Cardiac fibroblast (primary cell): ENCODE data around the gene C1orf210.

Experiments used
- DNase-seq, 2 donors: peaks; one replicate each; pipeline versions ENCODE4 v3.0.0 to v3.0.0-alpha.2; 2010; ENCODE audit warnings: low read depth in 2 of 2
- H3K4me3 ChIP-seq, 2 donors: replicated peaks in 1 of 2; 1 replicate in 1 of 2; 2 replicates in 1 of 2; pipeline ENCODE4 v1.5.1; 2011; ENCODE audit warnings: low read depth in 2 of 2, low read length in 2 of 2, mild to moderate bottlenecking in 2 of 2, moderate library complexity in 1 of 2
- TF ChIP-seq, protein P1 (sequence below): IDR thresholded peaks from one replicate; pipeline ENCODE4 v1.5.1; 2011; ENCODE audit warnings: low read depth, mild to moderate bottlenecking, low read length, inconsistent platforms

The C1orf210 gene

DNA sequence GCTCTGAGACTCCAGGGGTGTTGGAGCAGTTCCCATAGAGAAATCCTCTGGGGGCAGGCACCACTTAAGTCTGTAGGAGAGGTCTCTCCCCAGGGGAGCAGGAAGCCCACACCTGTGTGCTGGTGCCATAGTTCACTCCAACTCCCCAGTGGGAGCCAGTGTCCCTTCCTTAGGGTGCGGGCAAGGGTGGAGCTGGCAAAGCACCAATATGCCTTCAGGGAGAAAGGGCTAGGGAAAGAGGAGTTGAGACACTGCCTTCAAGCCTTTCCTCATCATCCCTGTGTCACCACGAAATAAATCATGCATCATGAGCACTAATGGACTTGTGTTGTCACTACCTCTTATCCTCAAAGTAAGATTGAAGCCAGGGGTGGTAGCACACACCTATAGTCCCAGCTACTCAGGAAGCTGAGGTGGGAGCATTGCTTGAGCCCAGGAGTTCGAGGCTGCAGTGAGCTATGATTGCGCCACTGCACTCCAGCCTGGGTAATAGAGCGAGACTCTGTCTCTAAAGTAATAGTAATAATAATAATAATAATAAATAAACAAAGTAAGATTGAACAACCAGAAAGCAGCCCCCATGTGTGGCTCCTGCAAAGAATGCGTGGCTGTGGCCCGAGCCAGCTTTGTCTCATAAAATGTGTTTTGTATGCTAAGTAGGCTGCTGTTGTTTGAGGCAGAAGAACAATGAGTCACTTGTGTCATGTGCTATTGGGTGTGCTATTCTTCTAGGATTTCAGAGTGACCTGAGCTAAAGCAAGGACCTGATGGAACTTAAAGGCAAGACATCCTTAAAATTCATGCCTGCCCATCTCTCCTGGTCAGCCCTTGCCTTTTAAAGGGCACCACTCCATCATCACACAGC lies 8.7 kb upstream of the C1orf210 start:
- TF ChIP-seq, protein P1, sequence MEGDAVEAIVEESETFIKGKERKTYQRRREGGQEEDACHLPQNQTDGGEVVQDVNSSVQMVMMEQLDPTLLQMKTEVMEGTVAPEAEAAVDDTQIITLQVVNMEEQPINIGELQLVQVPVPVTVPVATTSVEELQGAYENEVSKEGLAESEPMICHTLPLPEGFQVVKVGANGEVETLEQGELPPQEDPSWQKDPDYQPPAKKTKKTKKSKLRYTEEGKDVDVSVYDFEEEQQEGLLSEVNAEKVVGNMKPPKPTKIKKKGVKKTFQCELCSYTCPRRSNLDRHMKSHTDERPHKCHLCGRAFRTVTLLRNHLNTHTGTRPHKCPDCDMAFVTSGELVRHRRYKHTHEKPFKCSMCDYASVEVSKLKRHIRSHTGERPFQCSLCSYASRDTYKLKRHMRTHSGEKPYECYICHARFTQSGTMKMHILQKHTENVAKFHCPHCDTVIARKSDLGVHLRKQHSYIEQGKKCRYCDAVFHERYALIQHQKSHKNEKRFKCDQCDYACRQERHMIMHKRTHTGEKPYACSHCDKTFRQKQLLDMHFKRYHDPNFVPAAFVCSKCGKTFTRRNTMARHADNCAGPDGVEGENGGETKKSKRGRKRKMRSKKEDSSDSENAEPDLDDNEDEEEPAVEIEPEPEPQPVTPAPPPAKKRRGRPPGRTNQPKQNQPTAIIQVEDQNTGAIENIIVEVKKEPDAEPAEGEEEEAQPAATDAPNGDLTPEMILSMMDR: no peak
- peak; percentile 48 to 74 for DNase-seq
- no peak overlapping the region for H3K4me3 ChIP-seq

DNA sequence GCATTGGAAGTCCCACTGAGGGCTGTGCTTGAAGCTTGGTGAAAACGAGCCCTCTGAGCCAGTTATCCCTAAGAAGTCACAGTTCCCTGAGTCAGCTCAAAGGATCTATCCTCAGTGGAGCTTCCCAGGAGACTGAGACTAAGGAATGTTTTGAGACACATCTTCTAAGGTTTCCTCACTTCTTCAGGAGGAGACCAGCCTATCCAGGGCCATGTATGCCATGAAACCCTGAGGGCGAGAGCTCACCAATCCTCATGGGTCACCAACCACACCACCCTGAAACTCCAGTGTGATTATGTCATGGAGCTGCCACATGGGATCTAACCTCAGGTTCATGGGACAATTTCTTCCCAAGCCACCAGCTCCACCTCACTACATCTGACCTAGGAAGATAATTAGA lies 7.8 kb upstream of the C1orf210 start:
- TF ChIP-seq, protein P1: no peak
- no peak for DNase-seq
- no peak overlapping the region for H3K4me3 ChIP-seq

DNA sequence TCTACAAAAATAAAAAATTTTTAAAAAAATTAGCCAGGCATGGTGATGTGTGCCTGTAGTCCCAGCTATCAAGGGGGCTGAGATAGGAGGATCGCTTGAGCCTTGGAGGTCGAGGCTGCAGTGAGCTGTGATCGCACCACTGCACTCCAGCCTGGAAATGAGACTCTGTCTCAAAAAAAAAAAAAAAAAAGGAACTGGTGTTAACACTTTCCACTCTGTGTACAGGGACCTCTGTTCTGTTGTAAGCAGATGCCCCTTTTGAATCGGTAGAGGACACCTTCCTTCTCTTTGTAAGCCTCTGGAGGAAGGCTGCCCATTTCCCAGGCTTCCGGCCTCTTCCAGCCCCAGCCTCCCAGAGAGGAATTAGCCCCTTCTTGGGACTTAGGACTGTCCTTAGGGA lies 7.3 kb upstream of the C1orf210 start:
- TF ChIP-seq, protein P1: no peak
- DNase-seq: no peak
- H3K4me3 ChIP-seq: no peak overlapping the region

DNA sequence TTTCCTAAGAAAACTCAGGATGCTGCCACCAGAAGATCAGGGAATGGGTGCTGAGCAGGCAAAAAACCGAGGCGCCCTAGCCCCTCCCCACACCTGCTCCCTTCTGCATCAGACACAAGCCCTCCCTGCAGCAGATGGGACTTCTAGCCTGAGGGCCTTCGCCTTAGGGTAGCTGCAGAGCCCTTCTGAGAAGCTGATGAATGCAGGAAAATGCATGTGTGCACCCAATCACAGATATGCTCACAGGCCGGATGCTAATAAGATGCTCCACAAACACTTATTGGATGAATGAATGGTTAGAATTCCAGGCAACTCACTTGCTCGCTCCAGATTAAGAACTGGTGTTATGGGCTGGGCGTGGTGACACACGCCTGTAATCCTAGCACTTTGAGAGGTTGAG lies 6.8 kb upstream of the C1orf210 start:
- no peak for DNase-seq
- H3K4me3 ChIP-seq: no peak overlapping the region
- TF ChIP-seq, protein P1: no peak

DNA sequence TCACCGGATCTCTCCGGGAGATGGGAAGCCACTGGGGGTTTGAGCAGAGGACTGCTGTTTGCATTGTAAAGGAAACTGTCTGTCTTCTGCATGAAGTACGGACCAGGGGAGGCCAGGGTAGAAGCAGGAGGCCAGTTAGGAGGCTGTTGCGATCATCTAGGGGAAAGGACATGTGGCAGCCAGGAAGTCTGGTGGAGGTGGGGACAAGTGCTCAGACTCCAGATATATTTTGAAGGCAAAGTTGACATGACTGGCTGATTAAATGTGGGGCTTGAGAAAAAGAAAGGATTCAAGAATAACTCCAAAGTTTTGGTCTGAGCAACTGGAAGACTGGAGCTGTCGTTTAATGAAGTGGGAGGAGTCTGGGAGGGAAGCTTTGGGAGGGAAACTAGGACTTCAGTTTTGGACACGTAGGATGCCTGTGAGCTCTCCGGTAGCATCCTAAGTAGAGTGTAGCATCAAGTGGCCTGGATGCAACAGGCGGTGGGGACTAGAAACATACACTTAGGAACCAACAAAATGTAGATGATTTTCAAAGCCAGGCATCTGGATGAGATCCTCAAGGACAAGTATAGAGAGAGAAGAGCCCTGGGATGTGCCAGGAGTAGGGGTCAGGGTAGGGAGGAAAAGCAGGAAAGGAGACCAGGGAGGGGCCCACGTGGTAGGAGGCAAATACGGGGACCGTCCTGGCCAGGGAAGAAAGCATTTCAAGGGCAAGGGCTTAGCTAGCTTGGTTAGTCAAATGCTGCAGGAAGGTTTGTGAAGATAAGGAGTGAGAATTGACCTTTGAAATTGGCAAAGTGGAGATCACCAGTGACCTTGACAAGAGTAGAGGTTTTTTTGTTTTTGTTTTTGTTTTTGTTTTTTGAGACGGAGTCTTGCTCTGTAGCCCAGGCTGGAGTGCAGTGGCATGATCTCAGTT lies 3.7 kb upstream of the C1orf210 start:
- no peak overlapping the region for H3K4me3 ChIP-seq
- TF ChIP-seq, protein P1: no peak
- DNase-seq: no peak

DNA sequence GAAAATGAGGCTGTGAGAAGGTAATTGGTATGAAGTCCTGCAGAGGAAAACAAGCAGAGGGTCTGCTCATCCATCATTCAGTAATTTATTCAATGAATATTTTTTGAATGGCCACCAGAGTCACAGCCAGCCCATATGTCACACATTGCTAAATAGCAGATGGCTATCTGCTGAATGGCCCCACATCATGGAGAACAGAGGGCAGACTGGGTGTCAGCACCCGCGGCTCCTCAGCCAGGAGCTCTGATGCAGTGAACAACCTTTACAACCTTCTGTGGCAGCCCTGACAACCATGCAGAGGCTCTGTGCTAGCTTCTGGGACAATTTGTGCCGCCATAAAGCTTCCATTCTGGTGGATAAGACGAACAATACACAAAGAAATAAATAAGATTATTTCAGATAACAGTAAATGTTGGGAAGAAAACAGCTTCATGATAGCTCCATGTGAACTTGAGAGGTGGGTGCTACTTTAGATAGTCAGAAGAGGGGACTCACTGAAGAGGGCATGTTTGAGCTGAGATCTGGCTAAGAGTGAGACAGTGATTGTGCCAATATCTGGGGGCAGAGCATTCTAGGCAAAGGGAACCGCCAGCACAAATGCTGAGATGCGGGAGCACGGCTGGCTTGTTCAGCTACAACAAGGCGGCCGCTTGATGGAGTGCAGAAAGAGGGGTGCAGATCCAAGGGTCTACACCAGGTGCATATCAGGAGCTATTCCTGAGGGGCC lies 2.8 kb upstream of the C1orf210 start:
- TF ChIP-seq, protein P1: no peak
- DNase-seq: no peak
- H3K4me3 ChIP-seq: no peak overlapping the region
